Nucleus accumbens (tissue), 56 donors: ENCODE results near the gene CLDN11.

ENCODE experiments used
- DNase-seq, 56 donors: peaks; one replicate each; lab custom pipeline; 2025; lab: John Stamatoyannopoulos, UW

CLDN11 gene

GRCh38 chr3:170418422-170419398 is at the start of gene CLDN11:
Gene CLDN11, plus strand, starts transcription at chr3:170418868. Its CDS starts 199 bp downstream, at chr3:170419067.
- peak in 51 of 56 donors; percentile 11 to 87 (median 66) for DNase-seq

- no peak for DNase-seq
Observed at GRCh38 chr3:170368921-170369320, 49.7 kb upstream of the CLDN11 start.

- no peak for DNase-seq
Observed at GRCh38 chr3:170372190-170372879, 46.3 kb upstream of the CLDN11 start.

GRCh38 chr3:170383567-170383966 is 35.1 kb upstream of the CLDN11 start:
- DNase-seq = no peak

GRCh38 chr3:170386468-170386867 is 32.2 kb upstream of the CLDN11 start:
- no peak for DNase-seq

- no peak for DNase-seq
Observed at GRCh38 chr3:170387950-170388349, 30.7 kb upstream of the CLDN11 start.

GRCh38 chr3:170391108-170391507 is 27.6 kb upstream of the CLDN11 start:
- no peak for DNase-seq

- DNase-seq = no peak
Observed at GRCh38 chr3:170397685-170398084, 21.0 kb upstream of the CLDN11 start.

- no peak for DNase-seq
Observed at GRCh38 chr3:170405101-170405500, 13.6 kb upstream of the CLDN11 start.

GRCh38 chr3:170410428-170411029 is 8.1 kb upstream of the CLDN11 start:
- DNase-seq = peak in 2 of 56 donors; percentile 6 to 30

GRCh38 chr3:170413291-170413690 is 5.4 kb upstream of the CLDN11 start:
- DNase-seq = no peak

- peak in 36 of 56 donors; percentile 8 to 73 (median 34) for DNase-seq
Observed at GRCh38 chr3:170414202-170414663, 4.4 kb upstream of the CLDN11 start.

- no peak for DNase-seq
Observed at GRCh38 chr3:170417090-170417489, 1.6 kb upstream of the CLDN11 start.

- DNase-seq = peak in 40 of 56 donors; percentile 18 to 80 (median 48)
Observed at GRCh38 chr3:170419557-170420087, 954 bp downstream of the CLDN11 start.

GRCh38 chr3:170420307-170420821 is 1.7 kb downstream of the CLDN11 start:
- DNase-seq = peak in 3 of 56 donors; percentile 8 to 59 (median 50)

GRCh38 chr3:170421111-170421641 is 2.5 kb downstream of the CLDN11 start:
- DNase-seq = peak in 47 of 56 donors; percentile 9 to 80 (median 58)

GRCh38 chr3:170421758-170422157 is 3.1 kb downstream of the CLDN11 start:
- DNase-seq = no peak

GRCh38 chr3:170423001-170423615 is 4.4 kb downstream of the CLDN11 start:
- DNase-seq = peak in 4 of 56 donors; percentile 16 to 23 (median 20)

GRCh38 chr3:170424879-170425278 is 6.2 kb downstream of the CLDN11 start:
- DNase-seq = no peak
